GM04503 (cell line): ENCODE data around the gene RPL3.
"Not testable (repeated sequence)": the region's sequence is repeated elsewhere in the genome, so short reads cannot be mapped to it uniquely, and the experiment has no call there.

Source experiments
- DNase-seq: peaks from one replicate; pipeline ENCODE4 v3.0.0-alpha.2; 2012; ENCODE audit warnings: low read depth

The RPL3 gene

DNA sequence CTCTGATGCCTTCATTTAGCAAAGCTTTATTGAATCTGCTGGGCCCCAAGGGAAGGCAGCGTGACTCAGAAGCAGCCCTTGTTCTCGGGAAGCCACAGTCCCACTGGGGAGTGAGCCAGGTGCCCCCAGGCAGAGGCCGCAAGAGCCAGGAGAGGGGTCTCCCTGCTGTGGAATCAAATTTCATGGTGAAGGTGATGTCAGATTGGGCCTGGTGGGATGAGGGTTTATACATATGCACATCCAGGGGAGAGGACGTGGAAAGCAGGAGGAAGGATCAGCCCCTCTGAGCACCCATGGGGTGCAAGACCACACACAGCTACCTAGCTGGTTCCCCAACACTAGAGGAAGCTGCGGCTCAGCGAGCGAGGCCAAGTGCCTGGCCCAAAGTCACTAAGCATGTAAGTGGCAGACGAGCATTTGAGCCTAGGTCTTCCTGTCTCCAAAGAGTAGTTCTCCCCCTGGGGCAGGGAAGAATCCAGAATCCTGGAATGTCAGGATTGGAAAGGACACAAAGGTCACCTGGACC, 32.3 kb upstream of the RPL3 start:
- no peak for DNase-seq

DNA sequence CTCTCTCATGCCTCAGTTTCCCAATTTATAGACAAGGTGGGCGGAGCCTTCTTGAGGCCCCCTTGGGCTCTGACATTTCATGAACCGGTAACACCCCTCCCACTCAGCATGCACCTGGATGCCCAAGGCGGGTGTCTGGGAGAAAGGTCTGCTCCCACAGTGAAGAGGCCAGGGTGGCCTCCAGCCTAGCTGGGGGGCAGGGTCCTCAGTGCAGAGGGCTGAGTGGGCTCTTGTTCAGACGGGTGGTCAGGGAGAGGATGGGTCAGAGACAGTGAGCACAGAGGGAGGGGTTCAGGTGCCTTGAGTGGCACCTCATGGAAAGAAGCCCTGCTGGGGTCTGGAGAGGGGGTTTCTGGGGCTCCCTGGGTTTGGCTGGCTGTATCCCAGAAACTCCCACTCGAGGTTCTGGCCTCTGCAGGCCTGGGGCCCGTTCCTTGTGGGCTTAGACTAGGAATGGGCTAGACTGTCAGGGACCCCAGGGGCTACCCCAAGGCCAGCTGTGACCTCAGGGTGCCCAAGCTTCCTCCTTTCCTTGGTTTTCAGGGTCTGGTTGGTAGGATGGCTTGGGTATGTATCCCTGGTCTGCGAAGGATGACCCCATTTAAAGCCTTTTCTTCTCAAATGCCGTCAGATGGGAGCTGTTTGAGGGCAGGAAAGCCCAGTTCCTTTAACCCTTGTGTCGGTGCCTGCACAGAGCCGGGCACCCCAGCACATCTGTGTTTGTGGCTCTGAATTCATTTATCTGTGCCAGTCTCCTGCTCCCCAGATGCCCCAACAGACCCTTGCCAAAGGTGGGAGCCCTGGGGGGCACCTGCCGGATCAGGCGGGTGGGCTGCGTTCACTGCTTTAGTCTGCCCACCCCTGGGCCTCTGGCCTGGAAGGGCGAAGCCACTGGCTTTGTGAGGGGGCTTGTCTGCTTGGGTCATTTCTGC, 31.6 kb upstream of the RPL3 start:
- no peak for DNase-seq

- no peak for DNase-seq
Measured at GRCh38 chr22:39349967-39350726, 30.7 kb upstream of the RPL3 start, which contains the start of gene SYNGR1. Gene SYNGR1, plus strand, starts transcription at chr22:39349991. Its CDS starts 20 bp downstream, at chr22:39350011.

GRCh38 chr22:39349506-39349966, 30.1 kb upstream of the RPL3 start:
- no peak for DNase-seq

DNA sequence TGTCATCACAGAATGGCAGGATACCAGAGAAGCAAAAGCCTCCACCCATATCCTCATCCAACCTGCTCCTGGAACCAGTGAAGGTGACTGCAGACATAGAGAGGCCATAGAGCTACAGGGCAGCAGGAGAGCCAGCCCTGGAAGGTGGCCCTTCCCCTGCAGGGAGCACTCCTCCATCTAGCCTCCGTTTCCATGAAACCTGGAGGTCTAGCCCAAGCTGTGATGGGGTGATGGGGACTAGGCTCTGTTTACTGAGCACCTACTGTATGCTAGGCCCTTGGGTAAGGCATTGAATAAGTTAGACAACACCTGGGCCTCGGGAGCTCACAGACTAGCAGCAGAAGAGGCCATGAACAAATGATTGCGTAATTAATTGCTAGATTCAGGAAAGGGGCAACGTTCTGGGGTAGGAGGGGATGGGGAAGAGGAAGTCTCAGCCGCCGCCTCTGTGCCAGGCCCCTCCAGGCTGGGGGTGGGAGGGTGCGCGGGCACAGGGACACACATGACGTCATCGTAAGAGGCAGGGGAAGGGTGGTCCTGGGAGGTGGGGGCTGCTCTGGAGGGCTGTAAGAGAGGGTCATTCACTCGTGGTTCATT, 29.6 kb upstream of the RPL3 start:
- DNase-seq = no peak

DNA sequence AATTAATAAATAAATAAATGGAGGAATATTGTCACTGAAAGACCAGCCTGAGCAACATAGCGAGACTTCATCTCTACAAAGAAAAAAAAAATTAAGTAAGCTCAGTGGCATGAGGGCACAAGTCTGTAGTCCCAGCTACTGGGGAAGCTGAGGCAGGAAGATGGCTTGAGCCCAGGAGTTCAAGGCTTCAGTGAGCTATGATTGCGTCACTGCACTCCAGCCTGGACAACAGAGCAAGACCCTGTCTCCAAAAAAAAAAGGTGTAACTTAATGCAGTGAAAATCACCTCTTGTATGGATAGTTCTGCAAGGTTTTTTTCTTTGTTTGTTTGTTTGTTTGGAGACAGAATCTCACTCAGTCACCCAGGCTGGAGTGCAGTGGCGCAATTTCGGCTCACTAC, 25.8 kb upstream of the RPL3 start:
- no peak for DNase-seq

DNA sequence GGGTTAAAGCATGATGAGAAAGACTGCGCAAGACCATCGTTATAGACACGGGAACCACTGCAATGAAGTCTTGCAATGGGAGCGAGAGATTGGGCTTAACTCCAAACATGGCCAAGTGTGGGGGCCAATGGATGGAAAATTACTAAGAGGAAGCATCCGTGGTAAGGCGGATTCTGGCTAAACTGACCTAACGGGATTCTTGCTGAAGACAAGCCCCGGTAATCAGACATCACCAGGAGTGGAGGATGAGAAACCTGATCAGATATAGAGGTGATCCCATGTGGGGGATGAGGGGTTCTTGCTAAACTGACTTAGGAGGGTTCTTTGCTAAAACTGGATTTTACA, 24.6 kb upstream of the RPL3 start:
- DNase-seq = no peak

- no peak for DNase-seq
Measured at GRCh38 chr22:39343259-39344045, 24.0 kb upstream of the RPL3 start.

DNA sequence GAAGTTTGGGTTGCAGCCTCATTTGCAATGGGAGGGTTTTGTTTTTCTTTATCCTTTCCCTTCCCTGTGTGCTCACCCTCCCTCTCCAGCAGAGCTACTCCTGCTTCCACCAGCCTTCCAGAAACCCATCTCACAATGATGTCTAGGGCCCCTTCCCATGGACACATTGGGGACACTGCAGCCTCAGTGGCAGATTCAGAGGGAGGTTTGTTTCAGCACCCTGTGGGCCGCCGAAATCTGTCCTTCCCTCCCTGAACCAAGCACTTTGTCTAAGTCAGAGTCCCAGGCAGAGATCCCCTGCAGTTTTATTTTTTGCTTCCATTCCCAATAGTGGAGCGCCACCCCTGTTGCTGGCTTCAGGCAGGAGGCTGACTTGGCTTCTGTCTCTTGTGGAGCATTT, 21.8 kb upstream of the RPL3 start:
- no peak for DNase-seq

GRCh38 chr22:39339775-39340174, 20.4 kb upstream of the RPL3 start:
- not testable (repeated sequence) for DNase-seq

- no peak for DNase-seq
Measured at GRCh38 chr22:39336411-39336810, 17.0 kb upstream of the RPL3 start.

DNA sequence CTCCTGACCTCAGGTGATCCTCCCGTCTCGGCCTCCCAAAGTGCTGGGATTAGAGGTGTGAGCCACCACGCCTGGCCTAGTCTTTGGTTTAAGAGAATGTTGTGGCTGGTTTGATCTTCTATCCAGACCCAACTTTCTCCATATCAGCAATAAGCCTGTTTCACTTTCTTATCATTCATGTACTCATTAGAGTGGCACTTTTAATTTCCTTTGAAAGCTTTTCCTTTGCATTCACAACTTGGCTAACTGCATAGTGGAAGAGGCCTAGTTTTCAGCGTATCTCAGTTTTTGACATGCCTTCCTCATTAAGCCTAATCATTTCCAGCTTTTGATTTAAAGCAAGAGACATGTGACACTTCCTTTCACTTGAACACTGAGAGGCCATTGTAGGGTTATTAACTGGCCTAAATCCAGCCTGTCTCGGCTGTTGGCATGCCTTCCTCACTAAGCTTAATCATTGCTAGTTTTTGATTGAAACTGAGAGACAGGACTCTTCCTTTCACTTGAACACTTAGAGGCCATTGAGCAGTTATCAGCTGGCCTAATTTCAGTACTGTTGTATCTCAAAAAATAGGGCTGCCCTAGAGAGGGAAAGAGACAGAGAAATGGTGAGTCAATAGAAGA, 13.1 kb upstream of the RPL3 start:
- no peak for DNase-seq

DNA sequence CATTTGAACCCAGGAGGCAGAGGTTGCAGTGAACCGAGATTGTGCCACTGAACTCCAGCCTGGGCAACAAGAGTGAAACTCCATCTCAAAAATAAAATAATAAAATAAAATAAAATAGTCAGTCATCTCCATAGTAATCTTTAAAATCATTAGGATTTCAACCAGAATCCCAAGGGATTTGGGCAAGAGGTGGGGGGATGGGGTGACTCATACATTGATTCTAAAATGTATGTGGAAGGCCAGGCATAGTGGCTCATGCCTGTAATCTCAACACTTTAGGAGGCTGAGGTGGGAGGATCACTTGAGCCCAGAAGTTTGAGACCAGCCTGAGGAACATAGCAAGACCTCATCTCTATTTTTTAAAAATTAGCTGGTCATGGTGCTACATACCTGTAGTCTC, 11.1 kb upstream of the RPL3 start:
- not testable (repeated sequence) for DNase-seq

DNA sequence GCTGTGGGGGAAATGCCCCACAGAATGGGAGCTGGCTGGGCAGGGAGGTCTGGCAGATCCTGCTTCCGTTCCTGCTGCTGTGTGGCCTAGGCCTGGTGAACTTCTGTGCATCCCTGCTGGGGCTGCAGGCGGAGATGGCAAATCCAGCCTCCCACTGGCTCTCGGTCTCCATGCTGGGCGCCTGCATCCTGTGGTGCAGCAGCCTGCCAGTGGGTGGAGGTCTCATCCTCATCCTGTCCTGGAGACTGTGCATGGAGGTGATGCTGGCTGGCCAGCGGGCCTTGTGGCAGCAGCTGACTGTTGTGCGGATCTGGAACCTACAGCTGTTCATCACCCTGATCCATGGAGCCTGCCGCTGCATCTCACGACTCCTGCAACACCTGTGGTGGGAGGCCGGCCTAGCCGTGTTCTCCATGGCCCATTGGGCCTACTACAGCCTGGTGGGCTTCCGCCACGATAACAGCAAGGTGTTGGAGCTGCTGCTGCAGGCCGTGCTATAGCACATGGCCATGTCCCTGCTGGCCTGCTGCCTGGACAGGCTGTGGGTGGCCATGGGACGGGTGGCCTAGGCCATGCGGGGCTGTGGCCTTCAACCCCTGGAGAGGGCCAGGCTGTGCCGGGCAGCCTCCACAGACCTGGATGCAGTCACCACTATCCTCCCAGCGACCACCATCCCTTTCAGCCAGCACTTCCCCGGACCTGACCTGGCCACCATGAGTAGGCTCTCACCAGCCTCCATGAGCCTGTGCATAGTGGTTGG, 8.8 kb upstream of the RPL3 start:
- no peak for DNase-seq

DNA sequence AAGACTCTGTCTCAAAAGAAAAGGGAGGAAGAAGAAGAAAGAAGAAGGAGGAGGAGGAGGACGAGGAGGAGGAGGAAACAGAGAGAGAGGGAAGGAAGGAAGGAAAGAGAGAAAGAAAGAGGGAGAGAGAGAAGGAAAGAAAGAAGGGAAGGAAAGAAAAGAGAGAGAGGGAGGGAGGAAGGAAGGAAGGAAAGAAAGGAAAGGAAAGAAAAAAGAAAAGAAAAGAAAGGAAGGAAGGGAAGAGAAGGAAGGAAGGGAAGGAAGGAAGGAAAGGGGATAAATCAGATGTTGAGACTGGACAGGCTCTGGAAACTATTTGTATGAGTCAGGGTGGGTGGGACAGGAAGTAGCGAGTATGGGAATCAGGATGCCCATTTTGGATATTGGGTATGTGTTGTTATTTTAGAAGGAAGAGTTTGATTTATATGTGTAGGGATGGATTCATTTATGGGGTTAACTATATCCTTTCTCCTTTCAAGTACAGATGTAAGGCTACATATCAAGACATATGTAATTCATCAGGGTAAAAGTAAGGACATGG, 6.0 kb upstream of the RPL3 start:
- DNase-seq = no peak

GRCh38 chr22:39320616-39321029, 1.2 kb upstream of the RPL3 start:
- not testable (repeated sequence) for DNase-seq

DNA sequence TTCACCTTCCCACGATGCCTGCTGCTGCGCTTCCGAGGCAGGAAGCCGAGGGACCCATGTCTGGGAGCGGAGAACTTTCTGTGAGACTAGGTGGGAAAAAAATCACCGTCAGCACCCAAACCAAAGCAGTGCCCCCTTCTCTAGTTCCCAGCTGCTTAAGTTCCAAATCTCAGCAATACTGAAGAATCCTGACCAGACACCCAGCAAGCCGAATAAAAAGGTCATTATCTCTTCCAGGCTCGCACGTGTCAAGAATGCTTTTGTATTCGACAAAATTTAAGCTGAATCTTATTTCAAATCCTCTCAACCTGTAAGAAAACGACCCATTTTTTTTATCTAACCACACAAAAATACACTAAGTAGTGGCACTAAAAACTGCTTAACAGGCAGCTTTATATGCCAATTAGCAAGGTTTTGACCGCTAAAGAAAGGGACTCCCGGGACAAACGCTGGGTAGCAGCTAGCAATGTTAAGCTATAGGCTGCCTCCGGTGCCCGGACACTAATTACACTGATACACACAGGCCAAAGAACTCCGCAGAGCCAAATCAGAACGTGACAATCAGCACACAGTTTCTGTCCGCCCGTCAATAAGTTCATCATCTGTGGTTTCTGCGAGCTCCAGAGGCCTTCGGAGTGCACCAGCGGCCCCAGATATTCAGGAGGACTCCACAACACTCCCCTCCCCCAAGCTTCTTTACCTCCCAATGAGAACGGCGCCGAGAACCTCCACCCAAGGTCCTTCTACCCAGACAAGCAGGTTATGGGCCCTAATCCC, 728 bp downstream of the RPL3 start:
- no peak for DNase-seq

- no peak for DNase-seq
Measured at GRCh38 chr22:39317775-39318506, 1.5 kb downstream of the RPL3 start.
